Measurements from ENCODE around the gene NME3. TPM values are rescaled to one million over a fixed set of nuclear protein-coding genes. Genes with fewer than 3 reads are reported as not detected.
"Not testable (repeated sequence)": the region's sequence is repeated elsewhere in the genome, so short reads cannot be mapped to it uniquely, and the experiment has no call there.

The NME3 gene
- total RNA-seq, 1 experiment from 2014 or later = 76.9 TPM

DNA sequence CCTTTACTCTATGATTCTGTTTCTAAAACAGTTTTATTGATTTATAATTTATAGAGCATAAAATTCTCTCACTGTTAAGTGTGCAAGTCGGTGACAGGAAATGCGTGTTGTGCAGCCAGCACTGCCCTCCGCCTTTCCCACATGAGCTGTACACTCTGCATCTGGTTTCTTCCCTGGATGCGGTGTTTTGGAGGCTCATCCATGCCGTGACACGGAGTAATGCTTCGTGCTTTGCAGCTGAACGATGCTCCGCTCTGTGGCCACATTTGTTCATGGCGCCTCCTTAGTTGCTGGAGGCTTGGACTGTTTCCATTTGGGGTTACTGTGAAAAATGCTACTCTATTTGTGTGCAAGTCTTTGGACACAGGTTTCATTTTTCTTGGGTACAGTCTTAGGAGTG, 29.4 kb upstream of the NME3 start:
- Mint-ChIP-seq H3K36me3 (ENCODE audit: insufficient read depth in 1 of 3, low read depth in 3 of 3) (peaks cover 25 to 41% (median 32%) of the 10 kb centered on the region in 3 experiments), H3K9me3 (peaks cover 47 to 48% of the 10 kb centered on the region in 2 experiments), H3K4me1 (no peaks in the 10 kb centered on the region), H3K4me3 (no peak overlapping the region), H3K27me3 (ENCODE audit: low read depth) (no peaks in the 10 kb centered on the region), H3K27ac (no peak overlapping the region)
- H4K91ac ChIP-seq (ENCODE audit: insufficient read length, low read depth, low read length) = no peak overlapping the region
- TF ChIP-seq, protein P1, sequence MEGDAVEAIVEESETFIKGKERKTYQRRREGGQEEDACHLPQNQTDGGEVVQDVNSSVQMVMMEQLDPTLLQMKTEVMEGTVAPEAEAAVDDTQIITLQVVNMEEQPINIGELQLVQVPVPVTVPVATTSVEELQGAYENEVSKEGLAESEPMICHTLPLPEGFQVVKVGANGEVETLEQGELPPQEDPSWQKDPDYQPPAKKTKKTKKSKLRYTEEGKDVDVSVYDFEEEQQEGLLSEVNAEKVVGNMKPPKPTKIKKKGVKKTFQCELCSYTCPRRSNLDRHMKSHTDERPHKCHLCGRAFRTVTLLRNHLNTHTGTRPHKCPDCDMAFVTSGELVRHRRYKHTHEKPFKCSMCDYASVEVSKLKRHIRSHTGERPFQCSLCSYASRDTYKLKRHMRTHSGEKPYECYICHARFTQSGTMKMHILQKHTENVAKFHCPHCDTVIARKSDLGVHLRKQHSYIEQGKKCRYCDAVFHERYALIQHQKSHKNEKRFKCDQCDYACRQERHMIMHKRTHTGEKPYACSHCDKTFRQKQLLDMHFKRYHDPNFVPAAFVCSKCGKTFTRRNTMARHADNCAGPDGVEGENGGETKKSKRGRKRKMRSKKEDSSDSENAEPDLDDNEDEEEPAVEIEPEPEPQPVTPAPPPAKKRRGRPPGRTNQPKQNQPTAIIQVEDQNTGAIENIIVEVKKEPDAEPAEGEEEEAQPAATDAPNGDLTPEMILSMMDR (conservative IDR thresholded peaks at IDR 0.05) = no peak
- H3K27ac ChIP-seq (ENCODE audit: insufficient read length, low read depth, low read length) = no peak overlapping the region
- no peak overlapping the region for H3K9ac ChIP-seq (ENCODE audit: extremely low read depth, insufficient read length, low read length)
- no peak overlapping the region for H2BK5ac ChIP-seq (ENCODE audit: insufficient read length, low read length)
- H2BK20ac ChIP-seq (ENCODE audit: low read depth, low read length, poor library complexity, severe bottlenecking) = no peak overlapping the region
- WGBS (ENCODE audit: extremely low coverage, insufficient read length, low lambda C conversion rate) = no CpG with 5 or more reads among the region's 10 CpGs
- no peaks in the 10 kb centered on the region for H3K23me2 ChIP-seq (ENCODE audit: insufficient read length, low read depth, low read length, poor library complexity, severe bottlenecking)
- no peaks in the 10 kb centered on the region for H3K4me1 ChIP-seq (ENCODE audit: insufficient read depth, low read length)
- no peak overlapping the region for H3K4me2 ChIP-seq (ENCODE audit: insufficient read depth, insufficient read length, low read length)
- no peak overlapping the region for H2BK15ac ChIP-seq (ENCODE audit: low read depth, low read length)
- no peak overlapping the region for H3T11ph ChIP-seq (ENCODE audit: low read length)
- no peaks in the 10 kb centered on the region for H3K79me2 ChIP-seq (ENCODE audit: insufficient read depth, low read length)
- DNase-seq = no peak
- no peaks in the 10 kb centered on the region for H3K79me1 ChIP-seq (ENCODE audit: insufficient read depth, low read depth, low read length, poor library complexity, severe bottlenecking)
- no peak overlapping the region for H2BK120ac ChIP-seq (ENCODE audit: low read depth, low read length, poor library complexity, severe bottlenecking)
- no peak overlapping the region for H4K5ac ChIP-seq (ENCODE audit: insufficient read length, low read depth, low read length)
- no peak overlapping the region for H3K4ac ChIP-seq (ENCODE audit: low read depth, low read length)
- no peak overlapping the region for H3K56ac ChIP-seq (ENCODE audit: insufficient read length, low read depth, low read length)
- no peaks in the 10 kb centered on the region for H3K27me3 ChIP-seq (ENCODE audit: insufficient read depth, low read length)
- H2AK5ac ChIP-seq (ENCODE audit: insufficient read length, low read length) = no peak overlapping the region
- H4K20me1 ChIP-seq (ENCODE audit: control insufficient read depth, insufficient read depth, insufficient read length) = no peaks in the 10 kb centered on the region
- no peak overlapping the region for H2AFZ ChIP-seq (ENCODE audit: low read length)
- H4K8ac ChIP-seq (replicated peaks; ENCODE audit: insufficient read length, low read depth, low read length) = no peak overlapping the region
- H2BK12ac ChIP-seq (ENCODE audit: insufficient read length, low read depth, low read length) = no peak overlapping the region
- no peak overlapping the region for H3K23ac ChIP-seq (ENCODE audit: insufficient read length, low read depth, low read length)
- H3K14ac ChIP-seq (ENCODE audit: insufficient read depth, low read length) = no peak overlapping the region
- H3K9me3 ChIP-seq (ENCODE audit: control insufficient read depth, low read depth, low read length) = peaks cover 7% of the 10 kb centered on the region
- H3K18ac ChIP-seq (ENCODE audit: insufficient read length, low read depth, low read length) = no peak overlapping the region

- peaks cover 46 to 47% of the 10 kb centered on the region in 2 experiments for H3K9me3 Mint-ChIP-seq
- H3K18ac ChIP-seq (ENCODE audit: insufficient read length, low read depth, low read length); H3K4me2 ChIP-seq (ENCODE audit: insufficient read depth, insufficient read length, low read length); H3K14ac ChIP-seq (ENCODE audit: insufficient read depth, low read length); H3K4me1 ChIP-seq (ENCODE audit: insufficient read depth, low read length); H3K27me3 ChIP-seq (ENCODE audit: insufficient read depth, low read length); H3K4ac ChIP-seq (ENCODE audit: low read depth, low read length); H2AK5ac ChIP-seq (ENCODE audit: insufficient read length, low read length); H4K20me1 ChIP-seq (ENCODE audit: control insufficient read depth, insufficient read depth, insufficient read length); H2BK20ac ChIP-seq (ENCODE audit: low read depth, low read length, poor library complexity, severe bottlenecking); H3K23me2 ChIP-seq (ENCODE audit: insufficient read length, low read depth, low read length, poor library complexity, severe bottlenecking); H2BK15ac ChIP-seq (ENCODE audit: low read depth, low read length); H3K27ac ChIP-seq (ENCODE audit: insufficient read length, low read depth, low read length); H3K4me1 Mint-ChIP-seq; H3K23ac ChIP-seq (ENCODE audit: insufficient read length, low read depth, low read length); H2AFZ ChIP-seq (ENCODE audit: low read length); H2BK12ac ChIP-seq (ENCODE audit: insufficient read length, low read depth, low read length); H3K79me1 ChIP-seq (ENCODE audit: insufficient read depth, low read depth, low read length, poor library complexity, severe bottlenecking); DNase-seq; H4K91ac ChIP-seq (ENCODE audit: insufficient read length, low read depth, low read length); H3K56ac ChIP-seq (ENCODE audit: insufficient read length, low read depth, low read length); H4K5ac ChIP-seq (ENCODE audit: insufficient read length, low read depth, low read length); H2BK120ac ChIP-seq (ENCODE audit: low read depth, low read length, poor library complexity, severe bottlenecking); H3K4me3 Mint-ChIP-seq; H3T11ph ChIP-seq (ENCODE audit: low read length); H3K27me3 Mint-ChIP-seq (ENCODE audit: low read depth); H2BK5ac ChIP-seq (ENCODE audit: insufficient read length, low read length); H3K9me3 ChIP-seq (ENCODE audit: control insufficient read depth, low read depth, low read length); H4K8ac ChIP-seq (replicated peaks; ENCODE audit: insufficient read length, low read depth, low read length); H3K9ac ChIP-seq (ENCODE audit: extremely low read depth, insufficient read length, low read length); H3K79me2 ChIP-seq (ENCODE audit: insufficient read depth, low read length); H3K27ac Mint-ChIP-seq: not testable (repeated sequence)
- WGBS (ENCODE audit: extremely low coverage, insufficient read length, low lambda C conversion rate) = no CpG with 5 or more reads among the region's 5 CpGs
- H3K36me3 Mint-ChIP-seq (ENCODE audit: insufficient read depth in 1 of 3, low read depth in 3 of 3) = peaks cover 22 to 38% (median 29%) of the 10 kb centered on the region in 3 experiments
These were observed 27.9 kb upstream of the NME3 start for GRCh38 chr16:1799263-1799662.

All from H9 (cell line).